Dermis blood vessel endothelial cell (primary cell): Measurements from ENCODE around the gene TTC34. TPM values are rescaled to one million over a fixed set of nuclear protein-coding genes. Genes with fewer than 3 reads are reported as not detected.
"Not testable (repeated sequence)": the region's sequence is repeated elsewhere in the genome, so short reads cannot be mapped to it uniquely, and the experiment has no call there.

ENCODE experiments used
- DNase-seq: peaks from one replicate; pipeline ENCODE4 v3.0.0; 2010
- total RNA-seq: library from RNA; depleted of rRNA; stranded (reverse); fragments of >200 nt; gene quantifications from 2 replicates; pipeline ENCODE4 v1.2.3, GENCODE V29; 2014

Gene TTC34
- total RNA-seq, 1 donor from 2014 or later: under 0.01 TPM

- no peak for DNase-seq
Measured at GRCh38 chr1:2639607-2640521, 161.6 kb downstream of the TTC34 start.

GRCh38 chr1:2639203-2639602, 162.3 kb downstream of the TTC34 start:
- DNase-seq: no peak

- DNase-seq: no peak
Measured at GRCh38 chr1:2638466-2639115, 162.9 kb downstream of the TTC34 start.

- no peak for DNase-seq
Measured at GRCh38 chr1:2637442-2638145, 163.9 kb downstream of the TTC34 start.

- DNase-seq: no peak
Measured at GRCh38 chr1:2636733-2637132, 164.8 kb downstream of the TTC34 start.

- no peak for DNase-seq
Measured at GRCh38 chr1:2635361-2636010, 166.0 kb downstream of the TTC34 start.

GRCh38 chr1:2633936-2634491, 167.5 kb downstream of the TTC34 start:
- DNase-seq: no peak

GRCh38 chr1:2633366-2633935, 168.0 kb downstream of the TTC34 start:
- no peak for DNase-seq

- DNase-seq: no peak
Measured at GRCh38 chr1:2632561-2633361, 168.7 kb downstream of the TTC34 start, which contains the start of gene MMEL1. Gene MMEL1 (minus strand): TSS chr1:2633016. CDS start chr1:2629484, 3,532 bp downstream.

GRCh38 chr1:2632051-2632430, 169.5 kb downstream of the TTC34 start:
- DNase-seq: no peak

GRCh38 chr1:2631136-2632050, 170.1 kb downstream of the TTC34 start:
- no peak for DNase-seq

GRCh38 chr1:2630498-2631135, 170.9 kb downstream of the TTC34 start:
- no peak for DNase-seq

- no peak for DNase-seq
Measured at GRCh38 chr1:2629627-2630497, 171.6 kb downstream of the TTC34 start.

- DNase-seq: no peak
Measured at GRCh38 chr1:2628933-2629626, 172.4 kb downstream of the TTC34 start.

- no peak for DNase-seq
Measured at GRCh38 chr1:2628191-2628932, 173.1 kb downstream of the TTC34 start.

- DNase-seq: no peak
Measured at GRCh38 chr1:2627746-2628145, 173.7 kb downstream of the TTC34 start.

GRCh38 chr1:2625748-2626147, 175.7 kb downstream of the TTC34 start:
- not testable (repeated sequence) for DNase-seq
